GM19463 (cell line): Measurements from ENCODE around the gene TRIM56.
A peak's percentile ranks its signal among the peaks of the same experiment; 100 is the strongest.
"Not testable (repeated sequence)": the region's sequence is repeated elsewhere in the genome, so short reads cannot be mapped to it uniquely, and the experiment has no call there.

ENCODE experiments used
- ATAC-seq: cut with Tn5 transposase; IDR thresholded peaks from one replicate; pipeline ENCODE4 v1.9.1; 2021; ENCODE audit warnings: mild to moderate bottlenecking, moderate library complexity; ENCODE audit not compliant: unreplicated experiment

The TRIM56 gene

DNA sequence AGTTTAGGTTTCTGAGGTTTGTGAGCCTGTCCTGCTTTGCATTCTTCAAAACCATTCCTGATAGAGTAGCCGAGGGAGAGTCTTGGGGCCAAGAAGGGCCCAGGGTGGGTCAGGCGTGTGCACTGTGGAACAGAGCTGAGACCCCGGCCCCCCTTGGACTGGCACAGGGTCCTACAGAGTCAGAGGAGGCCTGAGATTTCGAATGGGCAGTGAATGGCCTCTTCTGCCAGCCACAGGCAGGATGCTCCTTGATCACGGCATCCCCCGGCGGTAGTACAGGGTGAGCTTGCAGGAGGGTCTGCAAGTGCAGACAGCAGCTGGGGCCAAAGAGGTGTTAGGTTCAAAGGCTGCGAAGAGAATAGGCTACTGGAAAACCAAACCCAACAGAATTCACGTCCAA, 4.6 kb downstream of the TRIM56 start:
- ATAC-seq = no peak

DNA sequence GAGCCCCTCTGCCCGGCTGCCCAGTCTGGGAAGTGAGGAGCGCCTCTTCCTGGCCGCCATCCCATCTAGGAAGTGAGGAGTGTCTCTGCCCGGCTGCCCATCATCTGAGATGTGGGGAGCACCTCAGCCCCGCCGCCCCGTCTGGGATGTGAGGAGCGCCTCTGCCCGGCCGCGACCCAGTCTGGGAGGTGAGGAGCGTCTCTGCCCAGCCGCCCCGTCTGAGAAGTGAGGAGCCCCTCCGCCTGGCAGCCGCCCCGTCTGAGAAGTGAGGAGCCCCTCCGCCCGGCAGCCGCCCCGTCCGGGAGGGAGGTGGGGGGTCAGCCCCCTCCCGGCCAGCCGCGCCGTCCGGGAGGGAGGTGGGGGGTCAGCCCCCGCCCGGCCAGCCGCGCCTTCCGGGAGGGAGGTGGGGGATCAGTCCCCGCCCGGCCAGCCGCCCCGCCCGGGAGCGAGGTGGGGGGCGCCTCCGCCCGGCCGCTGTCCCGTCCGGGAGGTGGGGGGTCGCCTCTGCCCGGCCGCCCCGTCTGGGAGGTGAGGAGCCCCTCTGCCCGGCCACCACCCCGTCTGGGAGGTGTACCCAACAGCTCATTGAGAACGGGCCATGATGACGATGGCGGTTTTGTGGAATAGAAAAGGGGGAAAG, 7.1 kb downstream of the TRIM56 start:
- not testable (repeated sequence) for ATAC-seq

DNA sequence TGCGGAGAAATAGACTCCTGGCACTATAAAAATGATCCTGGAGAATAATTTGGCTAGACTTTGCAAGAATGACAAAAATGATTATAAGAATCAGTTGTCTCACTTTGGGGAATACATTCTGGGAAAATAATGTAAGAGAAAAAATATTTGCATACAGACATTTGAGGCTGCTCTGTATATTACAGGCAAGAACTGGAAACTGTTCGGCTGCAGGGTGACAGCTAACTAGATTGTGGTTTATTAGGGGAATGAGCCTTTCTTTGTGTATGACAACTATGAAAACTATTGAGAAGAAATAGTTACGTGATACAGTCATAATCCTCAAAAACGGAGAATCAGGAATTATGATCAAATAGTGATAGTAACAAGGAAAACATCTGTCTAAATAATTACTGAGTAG, 8.6 kb downstream of the TRIM56 start:
- no peak for ATAC-seq

DNA sequence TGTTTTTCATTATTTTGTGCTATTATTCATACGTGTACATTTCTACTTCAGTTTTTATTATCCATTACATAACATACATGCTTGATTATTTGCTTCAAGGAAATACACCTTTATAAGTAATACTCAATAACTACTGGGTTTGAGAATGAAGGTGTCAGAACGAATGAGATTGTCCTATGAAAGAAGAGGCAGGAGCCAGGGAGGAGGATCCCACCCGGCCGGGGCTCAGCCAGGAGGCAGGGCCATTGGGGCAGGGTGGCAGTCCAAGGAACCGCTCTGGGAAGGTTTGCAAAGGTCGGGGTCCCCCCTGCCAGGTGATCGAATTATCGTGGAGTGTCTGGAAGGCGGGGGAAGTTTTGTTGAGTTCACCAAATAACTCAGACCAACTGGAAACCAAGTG, 9.1 kb downstream of the TRIM56 start:
- no peak for ATAC-seq

DNA sequence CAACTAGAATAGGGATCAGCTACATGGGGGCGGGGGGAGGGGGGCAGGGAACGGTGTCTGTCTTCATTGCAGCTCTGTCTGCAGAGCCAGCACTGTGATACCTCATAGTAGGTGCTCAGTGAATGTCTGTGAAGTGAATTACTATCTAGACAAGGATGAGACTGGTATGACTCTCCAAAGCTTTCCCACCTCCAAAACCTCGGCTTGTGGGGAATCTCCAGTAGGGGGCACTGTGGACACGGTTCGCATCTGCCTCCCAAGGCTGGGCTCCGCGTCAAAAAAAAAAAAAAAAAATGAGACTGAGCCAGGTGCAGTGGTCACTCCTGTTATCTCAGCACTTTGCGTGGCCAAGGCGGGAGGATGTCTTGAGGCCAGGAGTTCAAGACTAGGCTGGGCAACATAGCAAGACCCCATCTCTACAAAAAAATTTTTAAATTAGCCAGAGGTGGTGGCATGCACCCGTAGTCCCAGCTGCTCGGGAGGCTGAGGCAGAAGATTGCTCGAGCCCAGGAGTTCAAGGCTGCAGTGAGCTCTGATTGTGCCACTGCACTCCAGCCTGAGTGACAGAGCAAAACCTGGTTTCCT, 9.6 kb downstream of the TRIM56 start:
- no peak for ATAC-seq

DNA sequence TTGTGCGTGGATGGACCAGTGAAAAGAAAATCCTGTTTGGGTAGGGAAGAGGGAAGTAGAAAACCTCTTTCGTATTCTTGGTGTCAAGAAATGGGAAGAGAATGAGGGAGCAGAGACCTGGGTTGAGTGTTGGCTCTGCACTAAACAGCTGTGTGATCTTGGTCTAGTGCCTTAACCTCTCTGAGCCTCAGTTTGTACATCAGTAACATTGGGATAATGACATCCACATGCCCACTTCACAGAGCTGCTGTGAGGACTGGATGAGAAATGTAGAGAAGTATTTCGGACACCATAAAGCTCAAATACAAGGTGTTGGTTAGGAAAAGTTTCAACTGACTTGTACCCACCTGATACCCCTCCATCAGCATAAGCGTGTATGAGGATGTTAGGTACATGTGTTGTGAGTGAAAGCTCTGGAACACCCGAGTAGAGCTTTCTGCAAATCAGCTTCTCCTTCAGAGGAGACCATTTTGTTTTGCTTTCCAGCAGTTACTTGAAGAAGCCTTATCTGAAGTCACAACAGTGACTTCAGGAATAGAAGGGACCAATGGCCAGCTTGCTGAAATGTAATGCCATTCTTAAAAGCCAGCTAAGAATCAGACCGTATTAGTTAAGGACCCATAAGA, 11.2 kb downstream of the TRIM56 start:
- ATAC-seq = no peak

DNA sequence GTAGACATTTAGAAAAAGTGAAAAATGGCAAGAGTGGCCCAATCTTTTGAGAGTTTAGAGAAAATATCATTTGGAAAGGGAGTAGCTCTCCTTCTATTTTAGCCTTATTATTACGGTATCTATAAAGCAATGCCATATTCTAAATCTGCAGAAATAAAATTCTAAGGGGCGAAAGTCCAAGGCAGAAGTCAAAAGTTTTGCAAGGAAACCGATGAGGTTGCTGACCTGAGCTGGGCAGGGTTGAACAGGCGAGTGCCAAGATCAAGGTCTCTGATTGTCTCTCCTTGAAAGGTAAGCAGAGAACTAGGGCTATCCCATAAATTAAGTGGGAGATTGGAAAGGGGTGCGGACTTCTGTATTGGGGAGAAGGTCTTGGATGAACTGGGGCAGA, 11.7 kb downstream of the TRIM56 start:
- ATAC-seq = no peak

DNA sequence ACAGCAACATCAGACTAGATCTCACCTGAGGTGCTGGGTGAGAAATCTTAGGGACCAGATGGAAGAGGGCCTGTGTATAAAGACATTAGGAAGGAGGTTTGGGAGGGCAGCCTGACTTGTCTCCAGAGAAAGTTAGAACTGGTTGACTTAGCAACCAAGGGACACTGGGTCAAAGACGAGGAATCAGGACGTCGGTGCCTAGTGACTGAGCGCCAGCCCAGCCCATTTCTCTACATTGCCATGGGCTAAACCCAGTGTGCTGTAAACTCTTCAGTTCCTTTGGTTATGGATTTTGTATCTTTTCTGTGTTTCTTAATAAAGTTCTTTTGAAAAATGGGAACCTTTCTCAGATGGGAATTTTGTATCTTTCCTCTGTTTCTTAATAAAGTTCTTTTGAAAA, 12.3 kb downstream of the TRIM56 start:
- no peak for ATAC-seq

DNA sequence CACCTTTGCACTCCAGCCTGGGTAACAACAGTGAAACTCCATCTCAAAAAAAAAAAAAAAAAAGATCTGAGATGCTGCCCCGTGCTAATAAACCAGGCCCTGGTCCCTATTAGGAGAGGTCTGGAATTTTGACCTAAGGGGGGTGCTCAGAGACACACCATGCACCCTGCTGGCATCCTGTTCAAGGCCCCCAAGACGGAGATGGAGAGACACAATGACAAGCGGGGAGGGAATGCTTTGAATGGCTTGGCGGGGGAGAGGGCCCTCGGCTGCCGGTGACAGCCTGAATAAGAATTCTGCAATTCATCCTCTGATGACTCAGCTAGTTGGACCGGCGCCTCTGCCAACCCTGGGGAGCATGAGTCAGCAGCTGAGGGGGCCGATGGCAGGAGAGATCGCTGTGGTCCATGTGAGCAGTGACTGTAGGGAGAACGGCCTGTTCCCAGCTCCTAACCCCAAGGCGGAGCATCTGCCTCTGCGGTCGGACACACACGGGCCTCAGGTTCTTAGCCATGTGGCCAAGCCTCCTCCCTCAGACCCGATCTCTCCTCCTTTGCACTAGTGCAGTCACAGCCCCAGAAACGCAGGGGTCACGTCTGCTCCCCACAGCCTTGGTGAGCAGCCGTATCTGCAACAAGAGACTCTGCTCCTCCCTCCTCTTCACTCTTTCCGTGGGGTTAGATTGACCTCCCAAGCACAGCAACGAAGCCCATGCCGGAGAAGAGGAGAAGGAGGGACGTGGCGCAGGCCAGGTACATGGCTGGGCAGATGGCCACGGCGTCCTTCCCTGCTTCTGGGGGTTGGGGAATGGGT, 14.9 kb downstream of the TRIM56 start:
- peak; percentile 44 for ATAC-seq

DNA sequence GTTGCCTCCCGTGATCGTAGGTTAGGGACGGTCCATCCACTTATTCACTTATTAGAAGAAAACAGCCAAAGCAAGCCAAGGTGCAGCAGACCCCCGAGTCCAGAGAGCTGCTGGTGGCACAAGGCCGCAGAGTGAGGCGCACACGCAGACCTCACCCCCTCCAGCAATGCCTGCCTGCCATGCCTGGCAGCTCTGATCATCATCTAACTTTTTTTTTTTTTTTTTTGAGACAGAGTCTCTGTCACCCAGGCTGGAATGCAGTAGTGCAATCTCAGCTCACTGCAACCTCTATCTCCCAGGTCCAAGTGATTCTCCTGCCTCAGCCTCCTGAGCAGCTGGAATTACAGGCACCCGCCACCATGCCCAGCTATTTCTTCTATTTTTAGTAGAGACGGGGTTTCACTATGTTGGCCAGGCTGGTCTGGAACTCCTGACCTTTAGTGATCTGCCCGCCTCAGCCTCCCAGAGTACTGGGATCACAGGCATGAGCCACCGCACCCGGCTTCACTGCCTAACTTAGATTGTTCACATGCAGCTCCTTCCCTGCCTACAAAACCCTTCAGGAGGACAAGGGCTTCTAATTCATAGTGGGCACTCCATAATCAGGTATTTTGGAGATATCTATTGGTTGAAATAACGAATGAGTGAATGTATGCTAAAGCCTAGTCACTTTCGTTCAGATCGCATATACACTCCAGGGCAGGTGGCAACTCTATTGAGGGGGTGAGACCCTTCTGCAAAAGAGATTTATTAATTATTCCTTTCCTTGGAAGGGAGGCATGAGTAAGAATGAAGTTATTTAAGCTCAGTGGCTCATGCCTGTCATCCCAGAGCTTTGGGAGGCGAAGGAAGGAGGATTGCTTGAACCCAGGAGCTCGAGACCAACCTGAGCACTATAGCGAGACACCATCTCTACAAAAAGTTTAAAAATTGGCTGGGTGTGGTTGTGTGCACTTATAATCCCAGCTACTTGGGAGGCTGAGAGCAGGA, 15.9 kb downstream of the TRIM56 start:
- no peak for ATAC-seq

DNA sequence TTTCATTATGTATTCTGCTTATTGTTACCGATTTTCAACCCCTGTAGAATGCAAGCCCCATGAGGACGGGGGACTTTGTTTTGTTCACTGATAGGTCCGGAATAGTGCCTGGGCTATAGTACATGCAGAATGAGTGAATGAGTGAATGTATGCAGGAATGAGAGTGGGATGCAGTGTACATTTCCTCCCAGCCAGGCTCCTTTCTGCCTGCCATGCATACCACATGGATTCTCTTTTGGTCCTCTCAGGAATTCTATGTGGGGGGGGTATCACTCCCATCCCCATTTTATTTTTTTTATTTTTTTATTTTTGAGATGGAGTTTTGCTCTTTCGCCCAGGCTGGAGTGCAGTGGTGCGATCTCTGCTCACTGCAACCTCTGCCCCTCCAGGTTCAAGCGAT, 16.7 kb downstream of the TRIM56 start:
- no peak for ATAC-seq

DNA sequence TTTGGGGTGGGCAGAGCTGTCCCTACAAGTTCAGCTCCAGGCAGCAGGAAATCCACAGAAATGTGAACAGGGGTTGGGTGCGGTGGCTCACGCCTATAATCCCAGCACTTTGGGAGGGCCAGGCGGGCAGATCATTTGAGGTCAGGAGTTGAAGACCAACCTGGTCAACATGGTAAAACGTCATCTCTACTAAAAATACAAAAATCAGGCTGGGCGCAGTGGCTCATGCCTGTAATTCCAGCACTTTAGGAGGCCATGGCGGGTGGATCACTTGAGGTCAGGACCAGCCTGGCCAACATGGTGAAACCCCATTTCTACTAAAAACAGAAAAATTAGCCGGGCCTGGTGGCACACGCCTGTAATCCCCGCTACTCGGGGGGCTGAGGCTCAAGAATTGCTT, 18.4 kb downstream of the TRIM56 start:
- ATAC-seq = not testable (repeated sequence)

DNA sequence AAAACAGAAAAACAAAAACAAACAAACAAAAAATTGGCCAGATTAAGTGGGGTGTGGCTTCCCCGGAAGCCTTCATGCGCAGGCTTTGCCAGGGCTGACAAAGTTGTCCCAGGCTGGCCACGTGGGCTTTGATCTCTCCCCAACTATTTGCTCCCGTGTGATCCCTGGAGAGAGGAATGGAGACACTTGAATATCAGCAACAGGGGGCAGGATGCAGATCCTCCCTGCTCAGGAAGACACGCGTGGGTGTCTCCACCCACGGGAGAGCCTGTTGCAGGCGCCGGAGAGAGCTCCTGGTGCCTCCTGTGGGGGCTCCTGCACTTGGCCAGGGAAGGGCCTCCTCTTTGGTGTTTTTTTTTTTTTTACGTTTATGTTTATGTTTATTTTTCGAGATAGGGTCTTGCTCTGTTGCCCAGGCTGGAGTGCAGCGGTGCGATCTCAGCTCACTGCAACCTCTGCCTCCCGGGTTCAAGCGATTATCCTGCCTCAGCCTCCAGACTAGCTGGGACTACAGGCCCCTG, 19.0 kb downstream of the TRIM56 start:
- no peak for ATAC-seq

DNA sequence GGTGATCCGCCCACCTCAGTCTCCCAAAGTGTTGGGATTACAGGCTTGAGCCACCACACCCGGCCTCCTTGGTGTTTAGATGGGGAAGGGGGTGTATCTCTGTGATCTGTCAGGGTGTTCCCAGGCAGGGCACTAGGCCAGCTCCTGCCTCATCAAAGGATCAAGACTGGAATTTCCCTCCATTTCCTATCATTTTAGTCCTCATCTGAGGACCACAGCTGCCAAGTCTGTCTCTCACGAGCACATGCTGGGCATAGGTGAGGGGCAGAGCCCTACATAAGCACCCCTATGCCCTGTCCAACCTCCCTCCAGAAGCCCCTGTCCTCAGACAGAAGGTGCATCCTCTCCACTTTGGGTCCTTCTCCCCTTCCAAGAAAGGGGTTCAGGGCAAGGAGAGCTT, 19.5 kb downstream of the TRIM56 start:
- ATAC-seq = no peak

DNA sequence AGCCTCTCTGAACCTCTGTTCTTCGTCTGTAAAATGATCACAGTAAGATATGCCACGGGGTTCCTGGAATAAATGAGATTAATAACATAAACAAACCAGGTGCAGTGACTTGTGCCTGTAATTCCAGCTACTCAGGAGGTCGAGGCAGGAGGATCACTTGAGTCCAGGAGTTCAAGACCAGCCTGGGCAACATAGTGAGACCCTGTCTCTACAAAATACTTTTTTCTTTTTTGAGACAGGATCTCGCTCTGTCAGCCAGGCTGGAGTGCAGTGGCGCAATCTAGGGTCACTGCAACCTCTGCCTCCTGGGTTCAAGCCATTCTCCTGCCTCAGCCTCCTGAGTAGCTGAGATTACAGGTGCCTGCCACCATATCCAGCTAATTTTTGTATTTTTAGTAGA, 20.0 kb downstream of the TRIM56 start:
- not testable (repeated sequence) for ATAC-seq

DNA sequence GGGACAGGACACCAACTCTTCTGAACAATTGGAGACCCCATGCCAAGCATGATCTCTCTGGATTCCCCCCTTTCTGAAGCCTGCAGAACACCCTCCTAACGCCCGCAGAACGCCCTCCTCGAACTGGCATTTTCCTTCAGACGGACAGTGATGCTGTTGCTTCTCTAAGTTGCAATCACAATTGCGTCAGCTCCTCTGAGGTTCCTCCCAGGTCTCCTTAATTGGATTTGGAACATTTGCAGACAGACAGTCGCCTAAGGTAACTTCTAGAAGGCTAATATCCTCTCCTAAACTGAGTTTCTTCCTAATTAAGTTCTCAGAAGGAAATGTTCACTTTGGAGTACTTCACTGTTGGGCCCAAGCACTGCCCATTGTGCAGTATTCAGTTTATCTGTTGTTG, 21.1 kb downstream of the TRIM56 start:
- no peak for ATAC-seq

DNA sequence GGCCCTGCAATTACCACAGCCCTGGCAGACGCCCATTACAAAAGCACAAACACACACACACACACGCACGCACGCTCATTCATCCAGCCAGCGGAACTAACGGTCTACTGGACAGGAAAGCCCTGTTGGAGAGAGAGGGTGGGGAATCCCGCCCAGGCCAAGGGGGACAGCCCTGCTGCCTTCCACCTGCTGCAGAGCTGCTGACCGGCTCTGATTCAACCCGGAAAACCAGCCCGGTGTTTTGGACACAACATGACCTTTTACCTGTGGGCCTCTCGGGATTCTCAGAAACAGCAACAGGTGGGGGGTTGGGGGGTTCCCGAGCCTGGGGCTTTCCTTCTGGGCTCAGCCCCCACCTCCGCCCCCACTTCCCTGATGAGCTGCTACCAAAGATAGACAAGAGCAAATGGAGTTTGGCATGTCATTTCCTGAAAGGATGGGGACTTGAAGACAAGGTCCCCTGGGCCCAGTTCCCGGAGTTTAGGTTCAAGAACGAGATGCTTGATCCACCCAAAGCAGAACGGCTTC, 23.1 kb downstream of the TRIM56 start:
- ATAC-seq = no peak

DNA sequence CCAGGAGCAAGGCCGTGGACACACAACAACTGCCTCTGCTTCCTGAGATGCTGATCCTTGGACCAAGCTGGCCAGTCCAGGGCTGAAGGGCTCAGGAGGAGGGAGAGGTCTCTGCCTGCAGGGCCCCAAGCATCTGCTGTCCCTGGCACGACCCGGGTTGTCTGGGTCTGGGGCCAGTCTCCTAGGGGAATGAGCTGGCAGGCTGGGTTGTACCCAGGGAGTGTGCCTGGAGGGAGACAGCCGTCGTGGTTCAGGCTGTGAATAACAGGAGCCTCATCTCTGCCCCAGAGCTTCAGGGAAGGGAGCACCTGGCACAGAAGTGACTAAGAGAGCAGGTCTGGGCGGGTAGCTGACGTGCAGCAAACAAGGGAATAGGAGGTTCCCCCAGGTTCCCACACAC, 23.7 kb downstream of the TRIM56 start:
- ATAC-seq = no peak

DNA sequence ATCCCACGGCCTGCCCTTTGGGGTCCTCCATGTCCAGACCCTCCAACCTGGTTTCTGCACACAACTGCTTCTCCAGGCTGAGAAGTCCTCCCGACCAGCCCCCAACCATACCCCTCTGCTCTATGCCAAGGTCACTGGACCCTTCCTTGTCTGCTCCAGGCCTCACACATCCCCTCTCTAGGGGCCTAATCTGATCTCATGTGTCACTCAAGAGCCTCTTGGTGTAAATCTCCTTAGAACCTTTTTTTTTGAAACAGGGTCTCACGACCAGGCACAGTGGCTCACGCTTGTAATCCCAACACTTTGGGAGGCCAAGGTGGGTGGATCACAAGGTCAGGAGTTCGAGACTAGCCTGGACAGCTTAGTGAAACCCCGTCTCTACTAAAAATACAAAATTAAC, 24.1 kb downstream of the TRIM56 start:
- ATAC-seq = no peak

DNA sequence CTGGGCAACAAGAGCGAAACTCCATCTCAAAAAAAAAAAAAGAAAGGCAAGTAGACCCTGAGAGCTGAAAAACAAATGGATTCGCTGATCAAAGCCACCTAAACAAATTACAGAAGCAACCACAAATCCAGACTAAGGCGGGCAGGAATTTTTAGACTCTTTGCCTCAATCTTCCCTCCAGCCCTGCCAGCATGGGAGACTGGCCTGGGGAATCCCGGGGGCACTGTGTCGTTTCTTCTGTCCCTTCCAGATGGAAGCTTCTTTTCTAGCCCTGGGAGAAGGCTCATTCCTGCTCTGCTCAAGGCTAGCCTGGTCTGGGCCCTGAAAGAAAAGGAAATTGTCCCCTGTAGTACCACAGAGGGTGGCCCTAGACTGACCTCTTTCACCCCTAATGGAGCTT, 26.0 kb downstream of the TRIM56 start:
- no peak for ATAC-seq
